Loucy (cell line): Measurements from ENCODE around the gene PPM1N.
"Not testable (repeated sequence)": the region's sequence is repeated elsewhere in the genome, so short reads cannot be mapped to it uniquely, and the experiment has no call there.

Experiments used
- H2AFZ ChIP-seq: fragments of 200-600 bp; sonication (generic); 2 replicates; pipeline ENCODE4 v1.6.0; 2016; ENCODE audit warnings: antibody characterized with exemption, mild to moderate bottlenecking, low read length, moderate library complexity
- H3F3A ChIP-seq: fragments of 200-600 bp; 2 replicates; pipeline ENCODE4 v1.6.0; 2016; ENCODE audit warnings: antibody characterized with exemption, low read depth, mild to moderate bottlenecking
- H3K27me3 ChIP-seq: fragments of 200-600 bp; sonication (generic); 2 replicates; pipeline ENCODE4 v1.6.1; 2014; ENCODE audit warnings: low read length, mild to moderate bottlenecking; ENCODE audit not compliant: insufficient read depth, poor library complexity, severe bottlenecking
- H3K36me3 ChIP-seq: fragments of 200-600 bp; sonication (generic); 2 replicates; pipeline ENCODE4 v1.6.1; 2016; ENCODE audit warnings: low read length; ENCODE audit not compliant: insufficient read depth
- H3K4me1 ChIP-seq: fragments of 200-600 bp; sonication (generic); 2 replicates; pipeline ENCODE4 v1.5.1; 2014; ENCODE audit warnings: low read length, mild to moderate bottlenecking; ENCODE audit not compliant: insufficient read depth, poor library complexity, severe bottlenecking
- H3K4me2 ChIP-seq: fragments of 200-600 bp; sonication (generic); 2 replicates; pipeline ENCODE4 v1.6.0; 2014; ENCODE audit warnings: antibody characterized with exemption, low read length, low read depth, mild to moderate bottlenecking; ENCODE audit not compliant: poor library complexity, severe bottlenecking
- H3K4me3 ChIP-seq: fragments of 200-600 bp; sonication (generic); 2 replicates; pipeline ENCODE4 v1.5.1; 2014; ENCODE audit warnings: low read length, mild to moderate bottlenecking, mixed read lengths; ENCODE audit not compliant: poor library complexity, severe bottlenecking
- H3K79me2 ChIP-seq: fragments of 200-600 bp; sonication (generic); 2 replicates; pipeline ENCODE4 v1.6.1; 2014; ENCODE audit warnings: low read length; ENCODE audit not compliant: insufficient read depth
- H3K9ac ChIP-seq: fragments of 200-600 bp; sonication (generic); 2 replicates; pipeline ENCODE4 v1.6.0; 2014; ENCODE audit warnings: mild to moderate bottlenecking, low read depth, low read length, moderate library complexity; ENCODE audit not compliant: poor library complexity, severe bottlenecking
- H3K9me2 ChIP-seq: fragments of 200-600 bp; sonication (generic); replicated peaks from 2 replicates; pipeline ENCODE4 v1.6.1; 2016; ENCODE audit warnings: low read depth, low read length, mixed read lengths
- H3K9me3 ChIP-seq: fragments of 200-600 bp; sonication (generic); 2 replicates; pipeline ENCODE4 v1.6.1; 2014; ENCODE audit warnings: mild to moderate bottlenecking, antibody characterized with exemption, low read length, low read depth; ENCODE audit not compliant: insufficient read depth
- H4K20me1 ChIP-seq: fragments of 200-600 bp; sonication (generic); 2 replicates; pipeline ENCODE4 v1.6.0; 2014; ENCODE audit warnings: antibody characterized with exemption, low read length, mild to moderate bottlenecking; ENCODE audit not compliant: insufficient read depth, poor library complexity, severe bottlenecking
- EZH2phosphoT487 ChIP-seq: fragments of 200-600 bp; IDR thresholded peaks from 2 replicates; pipeline ENCODE4 v1.6.1; 2018; ENCODE audit warnings: antibody characterized with exemption, mild to moderate bottlenecking, moderate library complexity, borderline replicate concordance
- TF ChIP-seq, protein P1 (sequence below): fragments of 200-600 bp; sonication (generic); conservative IDR thresholded peaks from 2 replicates; pipeline ENCODE4 v1.5.1; 2014; ENCODE audit warnings: mild to moderate bottlenecking, antibody characterized with exemption, low read length

The PPM1N gene

DNA sequence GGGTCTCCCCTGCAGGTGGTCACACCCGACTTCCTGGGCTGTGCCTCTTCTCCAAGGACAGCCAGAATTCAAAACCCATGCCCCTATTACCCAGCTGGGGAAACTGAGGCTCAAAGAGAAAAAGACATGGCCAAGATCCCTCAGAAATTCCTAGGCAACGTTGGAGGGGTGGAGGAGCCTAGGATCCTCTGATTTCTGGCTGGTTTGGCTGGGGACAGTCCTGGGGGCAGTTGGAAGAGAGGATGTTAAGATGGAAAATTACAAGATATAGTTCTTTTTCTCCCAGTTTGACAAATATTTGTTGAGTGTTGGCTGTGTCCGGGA, 11.4 kb downstream of the PPM1N start:
- Histone ChIP-seq H3K9ac (peak overlapping the region; percentile 100), H3K9me3 (no peaks in the 10 kb centered on the region), H4K20me1 (peaks cover 61% of the 10 kb centered on the region), H3K4me3 (peak overlapping the region; percentile 99), H3K9me2 (no peaks in the 10 kb centered on the region), H3K4me2 (peak overlapping the region; percentile 88), H3K79me2 (peaks cover 77% of the 10 kb centered on the region), H3F3A (no peaks in the 10 kb centered on the region), H3K4me1 (peaks cover 47% of the 10 kb centered on the region), H2AFZ (no peak overlapping the region), H3K36me3 (peaks cover 15% of the 10 kb centered on the region; the same call in 1 of the 2 replicates), H3K27me3 (peaks cover 13% of the 10 kb centered on the region)
- TF ChIP-seq EZH2phosphoT487: no peak
- TF ChIP-seq, protein P1, sequence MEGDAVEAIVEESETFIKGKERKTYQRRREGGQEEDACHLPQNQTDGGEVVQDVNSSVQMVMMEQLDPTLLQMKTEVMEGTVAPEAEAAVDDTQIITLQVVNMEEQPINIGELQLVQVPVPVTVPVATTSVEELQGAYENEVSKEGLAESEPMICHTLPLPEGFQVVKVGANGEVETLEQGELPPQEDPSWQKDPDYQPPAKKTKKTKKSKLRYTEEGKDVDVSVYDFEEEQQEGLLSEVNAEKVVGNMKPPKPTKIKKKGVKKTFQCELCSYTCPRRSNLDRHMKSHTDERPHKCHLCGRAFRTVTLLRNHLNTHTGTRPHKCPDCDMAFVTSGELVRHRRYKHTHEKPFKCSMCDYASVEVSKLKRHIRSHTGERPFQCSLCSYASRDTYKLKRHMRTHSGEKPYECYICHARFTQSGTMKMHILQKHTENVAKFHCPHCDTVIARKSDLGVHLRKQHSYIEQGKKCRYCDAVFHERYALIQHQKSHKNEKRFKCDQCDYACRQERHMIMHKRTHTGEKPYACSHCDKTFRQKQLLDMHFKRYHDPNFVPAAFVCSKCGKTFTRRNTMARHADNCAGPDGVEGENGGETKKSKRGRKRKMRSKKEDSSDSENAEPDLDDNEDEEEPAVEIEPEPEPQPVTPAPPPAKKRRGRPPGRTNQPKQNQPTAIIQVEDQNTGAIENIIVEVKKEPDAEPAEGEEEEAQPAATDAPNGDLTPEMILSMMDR: no peak

DNA sequence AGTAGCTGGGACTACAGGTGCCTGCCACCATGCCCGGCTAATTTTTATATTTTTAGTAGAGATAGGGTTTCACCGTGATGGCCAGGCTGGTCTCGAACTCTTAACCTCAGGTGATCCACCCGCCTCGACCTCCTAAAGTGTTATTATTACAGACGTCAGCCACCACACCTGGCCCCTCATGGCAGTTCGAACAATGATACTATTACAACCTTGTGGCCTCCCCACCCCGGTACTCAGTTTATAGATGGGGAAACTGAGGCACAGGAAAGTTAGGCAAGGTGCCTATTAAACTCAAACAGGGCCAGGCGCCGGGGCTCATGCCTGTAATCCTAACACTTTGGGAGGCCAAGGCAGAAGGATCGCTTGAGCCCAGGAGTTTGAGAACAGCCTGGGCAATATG, 12.1 kb downstream of the PPM1N start:
- H3K4me2 ChIP-seq: peak overlapping the region; percentile 88
- H2AFZ ChIP-seq, H3K9me3 ChIP-seq, H3F3A ChIP-seq, H3K9me2 ChIP-seq: not testable (repeated sequence)
- peak overlapping the region; percentile 99 for H3K4me3 ChIP-seq
- peaks cover 20% of the 10 kb centered on the region; the same call in 1 of the 2 replicates for H3K36me3 ChIP-seq
- H4K20me1 ChIP-seq: peaks cover 68% of the 10 kb centered on the region
- H3K4me1 ChIP-seq: peaks cover 52% of the 10 kb centered on the region
- peak overlapping the region; percentile 100 for H3K9ac ChIP-seq
- peaks cover 13% of the 10 kb centered on the region for H3K27me3 ChIP-seq
- peaks cover 84% of the 10 kb centered on the region for H3K79me2 ChIP-seq

DNA sequence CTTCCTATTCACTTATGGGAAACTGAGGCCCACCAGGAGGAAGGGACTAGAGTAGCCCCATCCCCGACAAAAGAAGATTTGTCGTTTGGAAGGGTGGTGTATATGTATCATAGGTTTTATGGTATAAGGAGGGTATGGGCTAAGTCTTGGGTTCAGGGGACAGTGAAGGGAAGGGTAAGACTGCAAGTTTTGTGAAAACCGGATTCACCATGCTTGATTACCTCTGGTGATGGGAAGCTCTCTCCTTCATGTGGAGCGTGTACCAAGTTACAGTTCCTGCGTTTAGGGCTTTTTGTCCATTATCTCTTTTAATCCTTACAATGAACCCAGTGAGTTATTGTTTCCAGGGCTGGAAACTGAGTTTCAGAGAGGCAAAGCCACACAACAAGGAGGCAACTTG, 12.8 kb downstream of the PPM1N start:
- no peaks in the 10 kb centered on the region for H3F3A ChIP-seq
- H3K9me2 ChIP-seq: no peaks in the 10 kb centered on the region
- no peak for TF ChIP-seq EZH2phosphoT487
- H3K27me3 ChIP-seq: peaks cover 13% of the 10 kb centered on the region
- H3K4me2 ChIP-seq: peak overlapping the region; percentile 88
- H3K4me1 ChIP-seq: peaks cover 50% of the 10 kb centered on the region
- H3K9me3 ChIP-seq: no peaks in the 10 kb centered on the region
- peak overlapping the region; percentile 99 for H3K4me3 ChIP-seq
- H4K20me1 ChIP-seq: peaks cover 75% of the 10 kb centered on the region
- H2AFZ ChIP-seq: no peak overlapping the region
- H3K79me2 ChIP-seq: peaks cover 90% of the 10 kb centered on the region
- peaks cover 26% of the 10 kb centered on the region; the same call in 1 of the 2 replicates for H3K36me3 ChIP-seq
- peak overlapping the region; percentile 100 for H3K9ac ChIP-seq

DNA sequence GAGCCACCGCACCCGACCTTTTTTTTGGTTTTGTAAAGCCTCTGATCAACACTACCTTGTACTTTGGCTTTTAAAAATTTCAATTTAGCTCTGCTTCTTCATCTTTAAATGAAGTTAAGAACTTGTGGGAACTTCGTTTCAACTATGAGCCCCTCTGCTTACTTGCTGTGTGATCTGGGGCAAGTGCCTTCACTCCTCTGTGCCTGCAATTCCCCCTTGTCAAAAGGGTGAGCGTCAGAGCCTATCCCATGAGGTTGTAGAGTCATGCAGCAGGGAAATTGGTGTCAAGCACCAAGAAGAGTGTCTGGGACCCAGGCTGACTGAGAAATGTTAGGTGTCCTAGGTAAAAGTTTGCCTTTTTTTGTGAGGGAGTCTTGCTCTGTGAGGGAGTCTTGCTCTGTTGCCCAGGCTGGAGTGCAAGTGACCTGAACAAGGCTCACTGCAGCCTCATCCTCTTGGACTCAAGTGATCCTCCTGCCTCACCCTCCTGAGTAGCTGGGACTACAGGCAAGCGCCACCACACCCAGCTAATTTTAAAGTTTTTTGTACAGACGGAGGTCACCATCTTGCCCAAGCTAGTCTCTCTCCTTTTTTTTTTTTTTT, 14.7 kb downstream of the PPM1N start:
- Histone ChIP-seq H3K27me3 (peaks cover 7% of the 10 kb centered on the region), H3K4me1 (peaks cover 46% of the 10 kb centered on the region), H3K36me3 (peaks cover 35% of the 10 kb centered on the region; the same call in 1 of the 2 replicates), H2AFZ (no peak overlapping the region), H3K9ac (no peak overlapping the region), H3F3A (no peaks in the 10 kb centered on the region), H4K20me1 (peaks cover 75% of the 10 kb centered on the region), H3K4me3 (no peak overlapping the region), H3K4me2 (peak overlapping the region; percentile 12), H3K9me3 (no peaks in the 10 kb centered on the region), H3K9me2 (no peaks in the 10 kb centered on the region), H3K79me2 (peaks cover 90% of the 10 kb centered on the region)
- TF ChIP-seq, protein P1: no peak
- TF ChIP-seq EZH2phosphoT487: no peak
